Mononuclear cell (primary cell): ENCODE measurements around the gene NECAB2. TPM values are rescaled to one million over a fixed set of nuclear protein-coding genes. Genes with fewer than 3 reads are reported as not detected.

ENCODE experiments used
- H3K27me3 ChIP-seq: 2 replicates; pipeline ENCODE4 v1.6.0; 2011; ENCODE audit warnings: low read length, control low read depth; ENCODE audit not compliant: insufficient read depth
- H3K4me1 ChIP-seq: 2 replicates; pipeline ENCODE4 v1.5.1; 2011; ENCODE audit warnings: mild to moderate bottlenecking, low read length, control low read depth; ENCODE audit not compliant: insufficient read depth
- H3K4me3 ChIP-seq: 2 replicates; pipeline ENCODE4 v1.5.1; 2011; ENCODE audit warnings: mild to moderate bottlenecking, low read length, moderate library complexity
- H3K9me3 ChIP-seq: 2 replicates; pipeline ENCODE4 v1.5.1; 2011; ENCODE audit warnings: low read depth, mild to moderate bottlenecking, control low read depth, low read length
- total RNA-seq: library from RNA; depleted of rRNA; stranded (reverse); fragments of >200 nt; gene quantifications from one replicate; pipeline ENCODE4 v1.2.3, GENCODE V29; 2012

The NECAB2 gene
- total RNA-seq, 1 donor: not detected

DNA sequence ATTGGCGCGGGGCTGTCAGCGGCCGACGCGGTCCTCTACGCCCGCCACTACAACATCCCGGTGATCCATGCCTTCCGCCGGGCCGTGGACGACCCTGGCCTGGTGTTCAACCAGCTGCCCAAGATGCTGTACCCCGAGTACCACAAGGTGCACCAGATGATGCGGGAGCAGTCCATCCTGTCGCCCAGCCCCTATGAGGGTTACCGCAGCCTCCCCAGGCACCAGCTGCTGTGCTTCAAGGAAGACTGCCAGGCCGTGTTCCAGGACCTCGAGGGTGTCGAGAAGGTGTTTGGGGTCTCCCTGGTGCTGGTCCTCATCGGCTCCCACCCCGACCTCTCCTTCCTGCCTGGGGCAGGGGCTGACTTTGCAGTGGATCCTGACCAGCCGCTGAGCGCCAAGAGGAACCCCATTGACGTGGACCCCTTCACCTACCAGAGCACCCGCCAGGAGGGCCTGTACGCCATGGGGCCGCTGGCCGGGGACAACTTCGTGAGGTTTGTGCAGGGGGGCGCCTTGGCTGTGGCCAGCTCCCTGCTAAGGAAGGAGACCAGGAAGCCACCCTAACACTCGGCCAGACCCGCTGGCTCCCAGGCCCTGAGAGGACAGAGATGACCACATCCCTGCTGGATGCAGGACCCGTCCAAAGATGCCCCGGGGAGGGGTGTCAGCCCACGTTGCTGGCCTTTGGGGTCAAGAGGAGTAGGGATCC, 2.4 kb upstream of the NECAB2 start:
- Histone ChIP-seq H3K27me3 (peaks cover 2% of the 10 kb centered on the region), H3K9me3 (no peaks in the 10 kb centered on the region), H3K4me3 (no peak overlapping the region), H3K4me1 (no peaks in the 10 kb centered on the region)

- Histone ChIP-seq H3K9me3 (no peaks in the 10 kb centered on the region), H3K27me3 (peaks cover 2% of the 10 kb centered on the region), H3K4me3 (no peak overlapping the region), H3K4me1 (no peaks in the 10 kb centered on the region)
Measured at GRCh38 chr16:83966153-83966696, 1.8 kb upstream of the NECAB2 start.

GRCh38 chr16:83967091-83967490, 953 bp upstream of the NECAB2 start:
- no peaks in the 10 kb centered on the region for H3K4me1 ChIP-seq
- H3K27me3 ChIP-seq: peaks cover 2% of the 10 kb centered on the region
- H3K9me3 ChIP-seq: no peaks in the 10 kb centered on the region
- no peak overlapping the region for H3K4me3 ChIP-seq

DNA sequence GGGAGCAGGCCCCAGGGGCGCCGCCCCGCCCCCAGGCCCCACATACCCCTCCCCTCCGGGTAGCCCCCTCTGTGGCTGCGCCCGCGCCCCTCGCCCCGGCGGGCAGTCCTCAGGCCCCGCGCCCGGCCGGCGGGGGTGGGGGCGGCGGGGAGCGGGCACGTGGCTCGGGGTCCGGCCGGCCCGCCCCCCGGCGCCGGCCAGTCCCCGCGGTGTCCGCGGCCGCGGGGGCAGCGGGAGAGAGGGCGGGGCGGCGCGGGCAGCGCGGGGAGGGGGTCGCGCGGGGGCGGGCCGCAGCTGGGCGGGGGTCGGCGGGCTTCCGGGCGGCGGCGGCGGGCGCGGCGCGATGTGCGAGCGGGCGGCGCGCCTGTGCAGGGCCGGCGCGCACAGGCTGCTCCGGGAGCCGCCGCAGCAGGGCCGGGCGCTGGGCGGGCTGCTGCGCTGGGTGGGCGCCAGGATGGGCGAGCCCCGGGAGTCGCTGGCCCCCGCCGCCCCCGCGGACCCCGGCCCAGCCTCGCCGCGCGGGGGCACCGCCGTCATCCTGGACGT, 335 bp downstream of the NECAB2 start:
- no peaks in the 10 kb centered on the region for H3K4me1 ChIP-seq

GRCh38 chr16:83968891-83969649, 1.0 kb downstream of the NECAB2 start:
- Histone ChIP-seq H3K4me3 (no peak overlapping the region), H3K9me3 (no peaks in the 10 kb centered on the region), H3K27me3 (peaks cover 2% of the 10 kb centered on the region), H3K4me1 (no peaks in the 10 kb centered on the region)

More for the DNA sequence above, 335 bp downstream of the NECAB2 start:
- Histone ChIP-seq H3K4me3 (no peak overlapping the region), H3K9me3 (no peaks in the 10 kb centered on the region), H3K27me3 (peaks cover 2% of the 10 kb centered on the region)

DNA sequence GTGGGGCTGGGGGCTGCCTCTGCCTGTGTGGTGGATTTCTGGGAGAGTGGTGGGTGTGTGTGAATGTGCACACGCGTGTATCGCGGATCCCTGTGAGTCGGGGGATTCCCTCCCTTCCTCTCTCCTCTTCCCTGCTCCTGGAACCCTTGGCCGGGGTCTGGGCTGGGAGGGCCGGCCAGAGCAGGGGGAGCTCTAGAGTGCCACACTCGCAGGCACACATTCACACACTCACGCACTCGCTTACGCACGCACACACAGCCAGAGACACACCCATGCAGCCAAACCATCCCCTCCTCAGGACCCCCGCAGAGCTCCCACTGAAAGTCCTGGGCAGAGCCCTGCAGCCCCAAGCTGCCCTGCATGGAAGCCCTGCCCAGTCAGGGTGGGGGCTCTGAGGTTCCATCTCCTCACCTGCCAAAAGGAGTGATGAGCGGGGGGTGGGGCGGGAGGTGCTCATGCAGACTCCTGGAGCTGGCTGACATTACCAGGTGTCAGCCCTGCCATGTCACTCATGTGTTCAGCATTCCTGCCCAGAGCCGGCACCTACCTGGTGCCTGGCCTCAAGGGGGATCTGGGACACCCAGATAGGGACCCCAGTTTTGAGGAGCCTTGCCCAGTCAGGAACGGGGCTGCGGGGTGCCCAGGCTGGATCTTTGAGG, 1.9 kb downstream of the NECAB2 start:
- no peak overlapping the region for H3K4me3 ChIP-seq
- no peaks in the 10 kb centered on the region for H3K9me3 ChIP-seq
- H3K4me1 ChIP-seq: no peaks in the 10 kb centered on the region
- H3K27me3 ChIP-seq: peaks cover 2% of the 10 kb centered on the region

- Histone ChIP-seq H3K27me3 (peaks cover 2% of the 10 kb centered on the region), H3K4me1 (no peaks in the 10 kb centered on the region)
Measured at GRCh38 chr16:83970430-83970815, 2.4 kb downstream of the NECAB2 start.

GRCh38 chr16:83971165-83972130, 3.4 kb downstream of the NECAB2 start:
- Histone ChIP-seq H3K4me1 (no peaks in the 10 kb centered on the region), H3K27me3 (peaks cover 2% of the 10 kb centered on the region), H3K9me3 (no peaks in the 10 kb centered on the region), H3K4me3 (no peak overlapping the region)

More at GRCh38 chr16:83970430-83970815, 2.4 kb downstream of the NECAB2 start:
- Histone ChIP-seq H3K9me3 (no peaks in the 10 kb centered on the region), H3K4me3 (no peak overlapping the region)

DNA sequence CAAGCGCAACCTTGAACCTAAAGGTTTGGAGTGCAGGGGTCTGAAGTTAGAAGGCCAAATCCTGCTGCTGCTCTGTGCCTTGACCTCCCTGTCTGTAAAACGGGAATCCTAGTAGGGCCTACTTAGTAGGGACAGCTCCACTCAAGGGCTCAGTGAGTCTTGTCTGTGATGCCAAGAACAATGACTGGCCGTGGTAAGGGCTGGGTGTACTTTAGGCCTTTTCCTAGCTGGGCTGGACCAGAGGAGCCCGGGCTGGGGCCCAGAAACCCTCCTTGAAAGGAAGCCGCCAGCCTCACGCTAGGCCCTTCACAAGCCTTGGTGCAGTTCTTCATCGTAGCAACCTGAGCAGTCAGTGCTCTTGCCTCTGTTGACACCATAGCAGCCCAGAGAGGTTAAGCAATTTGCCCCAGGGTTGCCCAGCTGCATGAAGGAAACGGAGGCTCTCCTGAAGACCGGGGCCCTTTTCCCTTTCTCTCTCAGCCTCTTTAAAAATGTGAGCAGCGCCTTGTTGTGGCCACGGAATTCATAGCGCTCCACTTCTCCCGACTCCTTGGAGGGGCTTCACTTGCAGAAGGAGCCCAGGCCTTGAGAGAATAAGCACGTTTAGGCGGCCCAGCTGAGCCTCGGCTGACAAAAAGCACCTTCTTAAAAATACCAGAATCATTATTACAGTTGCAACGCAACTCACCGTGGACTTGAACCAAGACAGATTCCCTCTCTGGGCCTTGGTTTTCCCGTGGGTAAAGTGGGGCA, 4.4 kb downstream of the NECAB2 start:
- Histone ChIP-seq H3K4me1 (no peaks in the 10 kb centered on the region), H3K27me3 (peaks cover 2% of the 10 kb centered on the region), H3K9me3 (no peaks in the 10 kb centered on the region), H3K4me3 (no peak overlapping the region)

DNA sequence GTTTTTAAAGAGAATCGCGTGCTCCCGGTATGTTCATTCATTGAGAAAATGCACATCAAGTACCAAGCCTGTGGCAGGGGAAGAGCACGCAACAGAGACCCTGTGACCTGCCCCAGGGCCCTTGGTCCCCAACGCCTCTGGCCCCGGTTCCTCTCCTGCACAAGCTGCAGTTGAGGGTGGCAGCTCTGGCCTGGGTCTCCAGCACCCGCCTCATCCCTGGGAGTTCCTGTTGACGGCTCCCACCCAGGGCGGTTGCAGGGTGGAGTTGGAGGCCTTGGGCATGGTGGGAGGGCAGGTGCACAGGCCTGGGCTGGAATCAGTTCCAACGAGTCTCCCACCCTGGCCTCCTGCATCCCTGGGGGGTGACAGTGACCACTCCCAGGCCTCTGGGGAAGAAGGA, 5.0 kb downstream of the NECAB2 start:
- H3K27me3 ChIP-seq: peaks cover 2% of the 10 kb centered on the region

GRCh38 chr16:83973581-83974385, 5.7 kb downstream of the NECAB2 start:
- Histone ChIP-seq H3K4me3 (no peak overlapping the region), H3K27me3 (peaks cover 2% of the 10 kb centered on the region), H3K9me3 (no peaks in the 10 kb centered on the region), H3K4me1 (no peaks in the 10 kb centered on the region)

More for the DNA sequence above, 5.0 kb downstream of the NECAB2 start:
- Histone ChIP-seq H3K4me3 (no peak overlapping the region), H3K9me3 (no peaks in the 10 kb centered on the region), H3K4me1 (no peaks in the 10 kb centered on the region)

DNA sequence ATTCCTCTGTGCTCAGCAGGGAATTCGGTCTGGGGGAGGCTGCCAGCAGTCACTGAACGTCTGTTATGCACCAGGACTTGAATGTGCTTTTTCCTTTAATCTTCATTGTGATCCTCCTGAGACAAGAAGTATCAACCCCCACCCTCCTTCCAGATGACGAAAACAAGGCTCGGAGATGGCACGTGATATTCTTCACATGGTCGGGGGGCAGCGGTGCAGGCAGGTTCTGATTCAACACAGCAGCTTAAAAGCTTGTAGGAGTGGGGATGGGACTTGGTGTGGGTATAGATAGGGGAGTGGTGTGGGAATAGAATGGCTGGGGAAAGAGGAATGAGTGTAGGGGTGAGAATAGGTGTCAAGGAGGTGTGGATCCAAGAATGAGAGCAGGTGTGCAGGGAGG, 6.4 kb downstream of the NECAB2 start:
- no peaks in the 10 kb centered on the region for H3K27me3 ChIP-seq
- H3K4me1 ChIP-seq: no peaks in the 10 kb centered on the region
- no peak overlapping the region for H3K4me3 ChIP-seq
- H3K9me3 ChIP-seq: no peaks in the 10 kb centered on the region
